HG02973 (cell line): ENCODE measurements around the gene NPHS1.
A peak's percentile ranks its signal among the peaks of the same experiment; 100 is the strongest.
"Not testable (repeated sequence)": the region's sequence is repeated elsewhere in the genome, so short reads cannot be mapped to it uniquely, and the experiment has no call there.

Experiments
- ATAC-seq: cut with Tn5 transposase; IDR thresholded peaks from one replicate; pipeline ENCODE4 v1.9.1; 2021; ENCODE audit warnings: moderate library complexity; ENCODE audit not compliant: unreplicated experiment

The NPHS1 gene

DNA sequence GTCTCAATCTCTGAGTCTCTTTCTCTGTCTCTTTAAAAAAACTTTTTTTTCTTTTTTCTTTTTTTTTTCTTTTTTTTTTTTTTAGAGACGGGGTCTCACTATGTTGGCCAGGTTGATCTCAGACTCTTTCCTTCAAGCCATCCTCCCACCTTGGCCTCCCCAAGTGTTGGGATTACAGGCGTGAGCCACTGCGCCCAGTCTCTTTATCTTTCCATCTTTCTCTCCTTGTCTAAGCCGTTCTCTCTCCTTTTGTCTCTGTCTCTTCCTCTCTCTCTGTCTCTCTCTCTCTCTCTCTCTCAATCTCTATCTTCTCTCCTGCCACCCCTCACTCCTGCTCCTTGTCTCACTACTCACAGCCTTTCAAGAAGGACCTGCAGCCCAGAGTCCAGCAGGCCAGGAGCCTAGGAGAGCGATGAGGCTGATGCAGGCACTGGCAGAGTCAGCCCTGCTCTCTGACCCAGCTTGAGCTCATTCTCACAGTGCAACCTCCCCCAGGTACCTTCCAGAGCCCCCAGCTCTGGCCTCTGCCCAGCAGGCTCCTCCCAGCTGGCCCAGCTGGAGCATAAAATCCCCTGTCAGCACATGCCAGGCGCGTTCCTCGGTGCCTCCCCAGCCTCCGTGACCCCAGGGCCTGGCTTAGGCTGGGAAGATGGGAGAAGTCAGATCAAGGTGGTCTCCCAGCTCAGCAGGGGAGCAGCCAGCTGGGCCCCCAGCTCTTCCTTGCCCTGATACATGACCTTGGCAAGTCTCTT lies at the start of gene NPHS1:
Gene NPHS1 (minus strand): TSS at position 476 of the 752 bp plus-strand sequence. CDS start 667 bp downstream, outside the sequence.
- ATAC-seq: no peak

DNA sequence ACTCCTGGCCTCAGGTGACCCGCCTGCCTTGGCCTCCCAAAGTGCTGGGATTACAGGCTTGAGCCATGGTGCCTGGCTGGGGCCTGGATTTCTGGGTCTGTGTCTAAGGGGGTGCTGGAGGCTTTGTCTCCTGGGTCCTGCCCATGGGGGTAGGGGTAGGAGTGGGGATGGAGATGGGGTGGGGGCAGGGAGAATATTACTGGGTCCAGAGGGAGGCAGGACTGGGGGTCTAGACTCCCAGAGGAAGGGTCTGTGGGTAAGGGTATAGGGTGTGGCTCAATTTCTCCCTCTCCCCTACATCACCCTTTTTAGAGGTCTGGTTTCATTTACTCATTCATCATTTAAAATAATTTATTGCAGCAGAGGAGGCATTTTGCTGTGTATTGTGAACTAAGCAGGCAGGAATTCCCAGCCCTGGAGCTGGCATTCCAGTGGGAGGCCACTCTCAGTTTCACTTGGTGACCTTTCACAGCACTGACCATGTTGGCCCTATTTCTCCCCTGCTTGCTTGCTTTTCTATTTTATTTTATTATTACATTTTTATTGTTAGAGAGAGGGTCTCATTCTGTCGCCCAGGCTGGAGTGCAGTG lies 48.8 kb upstream of the NPHS1 start:
- ATAC-seq: no peak

DNA sequence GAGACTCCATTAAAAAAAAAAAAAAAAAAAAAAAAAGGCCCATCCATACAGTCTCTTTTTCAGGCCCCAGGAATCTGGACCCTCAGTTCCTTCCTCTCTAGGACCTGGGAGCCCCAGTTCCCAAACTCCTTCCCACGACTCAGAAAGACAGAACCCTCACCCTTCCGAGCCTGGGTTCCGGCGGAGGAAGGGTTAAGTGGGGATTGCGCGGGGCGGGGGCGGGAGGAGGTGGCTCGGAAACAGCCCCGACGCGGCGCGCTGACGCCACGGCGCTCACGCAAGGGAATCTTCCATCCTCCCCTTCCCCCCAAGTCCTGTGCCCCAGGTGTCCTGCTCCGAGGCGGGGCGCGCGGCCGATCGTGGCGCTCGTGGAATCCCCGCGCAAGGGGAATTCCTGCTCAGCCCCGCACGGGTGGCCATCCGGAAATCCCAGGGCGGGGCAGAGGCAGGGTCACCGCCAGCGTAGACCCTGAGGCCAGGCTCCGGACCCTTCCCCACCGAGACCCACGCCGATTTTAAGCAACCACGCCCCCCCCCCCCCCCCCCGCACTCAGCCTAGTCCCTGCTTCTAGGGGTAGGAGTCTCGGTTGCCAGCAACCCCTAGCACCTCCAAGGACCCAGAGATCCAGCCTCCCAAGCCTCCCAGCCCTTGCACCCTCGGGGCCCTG lies 47.4 kb upstream of the NPHS1 start:
- peak; percentile 31 for ATAC-seq

DNA sequence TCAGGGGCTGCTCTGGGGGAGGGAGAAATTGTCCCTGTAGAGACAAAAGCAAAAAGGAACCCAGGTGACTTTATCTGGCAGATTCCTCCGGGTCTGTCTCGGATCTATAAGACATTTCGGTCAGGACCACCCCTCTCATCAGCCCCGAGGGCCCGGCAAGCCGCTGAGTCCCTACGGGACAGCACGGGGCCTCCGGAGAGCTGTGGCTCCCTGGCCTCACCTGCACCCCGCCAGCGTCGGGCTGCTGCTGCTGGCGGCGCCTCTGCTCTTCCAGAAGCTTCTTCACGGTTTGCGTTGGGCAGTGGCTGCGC lies 46.1 kb upstream of the NPHS1 start:
- ATAC-seq: no peak

DNA sequence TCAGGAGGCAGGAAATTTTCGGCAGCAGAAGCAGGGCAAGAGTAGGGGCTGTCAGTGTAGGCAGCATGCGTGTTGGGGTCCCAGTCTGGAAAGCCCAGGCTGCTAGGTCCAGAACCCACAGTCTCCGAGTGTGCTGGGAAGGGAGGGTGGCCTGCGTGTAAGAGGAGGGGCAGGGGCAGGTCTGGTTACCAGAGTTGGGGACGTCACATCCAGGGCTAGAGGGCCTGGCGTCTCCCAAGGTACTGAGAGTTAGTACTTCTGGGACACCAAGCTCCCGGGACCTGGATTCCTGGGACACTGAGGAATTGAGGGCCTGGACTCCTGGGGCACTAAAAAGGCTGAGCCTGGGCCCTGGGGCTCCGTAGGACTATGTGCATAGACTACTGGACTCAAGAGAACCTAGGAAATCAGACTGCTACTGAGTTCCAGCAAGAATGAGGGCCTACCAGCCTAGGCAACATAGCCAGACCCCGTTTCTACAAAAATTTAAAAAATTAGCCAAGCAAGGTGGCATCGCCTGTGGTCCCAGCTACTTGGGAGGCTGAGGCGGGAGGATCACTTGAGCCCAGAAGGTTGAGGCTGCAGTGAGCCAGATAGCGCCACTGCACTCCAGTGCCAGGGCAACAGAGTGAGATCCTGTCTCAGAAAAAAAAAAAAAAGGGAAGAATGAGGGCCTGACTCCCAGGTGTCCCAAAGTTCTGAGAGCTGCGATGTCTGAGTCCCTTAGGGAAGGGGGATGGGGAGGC lies 45.6 kb upstream of the NPHS1 start:
- no peak for ATAC-seq

- ATAC-seq: no peak
These were observed 44.3 kb upstream of the NPHS1 start for GRCh38 chr19:35896643-35897040.

DNA sequence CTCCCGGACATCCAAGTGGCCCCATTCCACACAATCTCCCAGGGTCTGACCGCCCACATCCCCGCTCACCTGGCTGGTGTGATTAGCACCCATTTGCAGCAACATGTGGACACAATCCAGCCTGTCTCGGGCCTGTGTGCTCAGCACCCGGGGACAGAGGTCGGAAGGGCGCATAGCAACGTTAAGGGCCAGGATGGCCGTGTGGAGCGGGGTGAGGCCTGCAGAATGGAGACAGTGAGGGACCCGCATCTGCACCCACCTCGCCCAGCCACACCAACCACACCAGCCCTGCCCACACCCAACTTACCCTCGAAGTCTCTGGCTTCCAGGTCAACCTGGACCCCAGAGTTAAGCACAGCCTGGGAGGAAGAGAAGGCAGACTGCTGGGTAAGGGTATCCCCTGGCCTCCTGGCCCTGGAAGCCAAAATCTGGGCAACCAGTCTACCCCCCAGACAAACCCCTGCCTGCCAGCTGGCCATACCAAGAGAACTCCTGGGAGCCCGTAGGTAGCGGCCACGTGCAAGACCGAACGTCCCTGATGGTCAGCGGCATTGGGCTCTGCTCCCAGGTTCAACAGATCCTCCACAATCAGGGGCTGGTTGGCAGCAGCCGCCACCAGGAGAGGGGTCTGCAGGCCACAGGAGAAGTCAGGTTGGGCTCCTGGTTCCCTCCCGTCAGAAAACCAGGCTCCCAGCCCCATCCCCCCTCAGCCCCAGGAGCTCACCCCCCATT lies 43.8 kb upstream of the NPHS1 start:
- no peak for ATAC-seq

GRCh38 chr19:35894342-35894741 lies 42.0 kb upstream of the NPHS1 start:
- ATAC-seq: no peak

GRCh38 chr19:35891819-35892218 lies 39.5 kb upstream of the NPHS1 start:
- not testable (repeated sequence) for ATAC-seq

DNA sequence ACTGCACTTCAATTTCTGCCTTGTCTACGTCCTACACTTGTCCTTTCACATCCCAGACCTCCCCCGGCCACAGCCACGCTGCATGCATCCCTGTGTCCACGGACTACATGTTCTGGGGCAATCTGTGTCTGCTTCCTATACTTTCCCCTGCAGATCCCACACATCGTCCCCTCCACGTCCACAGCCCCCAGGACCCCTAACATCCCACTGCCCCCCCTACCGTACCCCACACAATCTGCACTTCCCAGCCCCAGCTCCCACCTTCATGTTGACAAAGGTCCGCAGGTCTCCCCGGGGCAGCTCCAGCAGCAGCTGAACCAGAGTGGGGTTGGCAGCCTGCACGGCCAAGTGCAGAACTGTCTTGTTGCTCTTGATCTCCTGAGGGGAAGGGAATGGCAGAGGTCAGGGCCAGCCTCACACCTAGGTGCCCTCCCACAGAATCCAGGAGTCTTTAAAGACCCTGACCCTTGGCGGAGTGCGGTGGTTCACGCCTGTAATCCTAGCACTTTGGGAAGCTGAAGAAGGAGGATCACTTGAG lies 37.9 kb upstream of the NPHS1 start:
- ATAC-seq: no peak

- no peak for ATAC-seq
These were observed 37.2 kb upstream of the NPHS1 start for GRCh38 chr19:35889370-35890112.

GRCh38 chr19:35888398-35888797 lies 36.1 kb upstream of the NPHS1 start:
- ATAC-seq: no peak

- ATAC-seq: no peak
These were observed 34.9 kb upstream of the NPHS1 start for GRCh38 chr19:35887197-35887596.

- ATAC-seq: no peak
These were observed 33.6 kb upstream of the NPHS1 start for GRCh38 chr19:35885904-35886303.

- ATAC-seq: no peak
These were observed 33.0 kb upstream of the NPHS1 start for GRCh38 chr19:35885225-35885738.

GRCh38 chr19:35883882-35884281 lies 31.6 kb upstream of the NPHS1 start:
- ATAC-seq: no peak

- ATAC-seq: no peak
These were observed 30.0 kb upstream of the NPHS1 start for GRCh38 chr19:35882114-35882832.

GRCh38 chr19:35879770-35880317 lies 27.5 kb upstream of the NPHS1 start:
- ATAC-seq: no peak

- ATAC-seq: no peak
These were observed 26.8 kb upstream of the NPHS1 start for GRCh38 chr19:35879068-35879467.
